Vagina (tissue), 2 donors: ENCODE results near the gene SLC3A2.

Source experiments
- CTCF ChIP-seq, 3 experiments: fragments of 450-650 bp in 2 of 3; fragments of 200-600 bp in 1 of 3; sonication (generic) in 1 of 3; IDR thresholded peaks; one replicate each; pipeline ENCODE4 v1.5.1; 2017 to 2019; ENCODE audit warnings: antibody characterized with exemption in 3 of 3, mild to moderate bottlenecking in 2 of 3, moderate library complexity in 2 of 3
- POLR2A ChIP-seq, 2 donors: fragments of 450-650 bp; IDR thresholded peaks; one replicate each; pipeline ENCODE4 v1.6.1; 2017; ENCODE audit warnings: antibody characterized with exemption in 2 of 2, mild to moderate bottlenecking in 2 of 2, moderate library complexity in 2 of 2

- TF ChIP-seq CTCF (IDR thresholded peaks at IDR 0.05) = no peak
- TF ChIP-seq POLR2A (IDR thresholded peaks at IDR 0.05) = no peak
Observed at GRCh38 chr11:62934496-62934785, 53.7 kb downstream of the SLC3A2 start.
